T-helper 2 cell treated with Interferon-gamma antibody and Interleukin-4, amounts not matched to agents 100 ng/mL and 5 ng/mL, for 36 hours (primary cell): Measurements from ENCODE around the gene AIFM1. TPM values are rescaled to one million over a fixed set of nuclear protein-coding genes. Genes with fewer than 3 reads are reported as not detected.

Experiments used
- total RNA-seq: library from RNA; stranded (reverse); gene quantifications from 2 replicates; pipeline ENCODE4 v1.2.3, GENCODE V29; 2022

AIFM1 gene
- total RNA-seq, 1 donor from 2014 or later = 44.2 TPM

Other genes starting within 250 kb of the AIFM1 start
- gene BCORL1, start 183.2 kb downstream of the AIFM1 start, total RNA-seq = 7.4 and 8.8 TPM in 2 replicates
- 49.9 and 50.6 TPM in 2 replicates for gene ELF4, start 55.3 kb downstream of the AIFM1 start, total RNA-seq
- gene RAB33A, start 6.1 kb upstream of the AIFM1 start, total RNA-seq = 24.9 and 27.7 TPM in 2 replicates
- gene ZNF280C, start 103.1 kb upstream of the AIFM1 start, total RNA-seq = 5.2 and 5.7 TPM in 2 replicates
- 12.2 and 13.2 TPM in 2 replicates for gene SLC25A14, start 174.1 kb upstream of the AIFM1 start, total RNA-seq
- not detected in 2 replicates for gene GPR119, start 219.8 kb upstream of the AIFM1 start, total RNA-seq
- 22.6 and 23.5 TPM in 2 replicates for gene RBMX2, start 236.1 kb upstream of the AIFM1 start, total RNA-seq